Thoracic aorta (tissue), 2 donors: Measurements from ENCODE around the gene CYP2J2. TPM values are rescaled to one million over a fixed set of nuclear protein-coding genes. Genes with fewer than 3 reads are reported as not detected.
A peak's percentile ranks its signal among the peaks of the same experiment; 100 is the strongest.

Experiments
- ATAC-seq: fragments of 150-250 bp; one replicate; pipeline ENCODE4 v1.8.0; 2017; ENCODE audit warnings: low read depth; ENCODE audit not compliant: insufficient number of reproducible peaks, low FRiP score
- DNase-seq: peaks from one replicate; pipeline ENCODE4 v3.0.0-alpha.2; 2020; ENCODE audit warnings: low spot score
- H3K27ac ChIP-seq, 2 donors: fragments of 200-600 bp; sonication (generic); 1 replicate in 1 of 2; 2 replicates in 1 of 2; pipeline ENCODE4 v1.5.1; 2016; ENCODE audit warnings: mild to moderate bottlenecking in 2 of 2, moderate library complexity in 2 of 2
- H3K27me3 ChIP-seq: fragments of 200-600 bp; sonication (generic); replicated peaks from 2 replicates; pipeline ENCODE4 v1.6.0; 2016; ENCODE audit warnings: mild to moderate bottlenecking; ENCODE audit not compliant: insufficient read depth
- H3K36me3 ChIP-seq: fragments of 200-600 bp; sonication (generic); one replicate; pipeline ENCODE4 v1.5.1; 2016
- H3K4me1 ChIP-seq, 2 donors: fragments of 200-600 bp; sonication (generic); 1 replicate in 1 of 2; 2 replicates in 1 of 2; pipeline versions ENCODE4 v1.5.1 to v1.6.0; 2016; ENCODE audit warnings: low read depth in 2 of 2, mild to moderate bottlenecking in 1 of 2; ENCODE audit not compliant: control insufficient read depth in 1 of 2
- H3K4me3 ChIP-seq: fragments of 200-600 bp; sonication (generic); 2 replicates; pipeline ENCODE4 v1.5.1; 2016; ENCODE audit warnings: mild to moderate bottlenecking
- H3K9me3 ChIP-seq: fragments of 200-600 bp; sonication (generic); 2 replicates; pipeline ENCODE4 v1.5.1; 2016
- total RNA-seq, 2 donors: library from RNA; depleted of rRNA; stranded (reverse); fragments of >200 nt; gene quantifications; one replicate each; pipeline versions ENCODE4 v1.1.0 to v1.2.3, GENCODE V29; 2016
- TF ChIP-seq, protein P1 (sequence below): fragments of 200-600 bp; sonication (generic); IDR thresholded peaks from one replicate; pipeline ENCODE4 v1.5.1; 2019; ENCODE audit warnings: antibody characterized with exemption

The CYP2J2 gene
- total RNA-seq, 2 donors from 2014 or later: not detected

DNA sequence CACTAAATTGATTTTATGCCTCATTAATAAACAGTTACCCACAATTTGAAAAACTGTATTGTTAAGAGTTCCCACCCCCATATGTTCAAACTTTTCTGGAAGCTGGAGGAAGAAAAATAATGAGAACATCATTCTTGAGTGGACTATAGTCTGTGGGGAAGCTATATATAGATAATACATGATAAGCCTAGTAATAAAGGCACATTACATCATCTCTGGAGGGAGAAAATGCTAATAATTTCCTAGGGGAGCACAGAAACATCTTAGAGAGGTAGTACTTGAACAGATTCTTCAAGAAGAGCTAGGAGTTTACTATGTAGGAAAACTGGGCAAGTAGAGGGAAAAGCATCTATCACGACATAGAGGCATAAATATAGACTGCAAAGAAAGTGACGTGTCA is 19.6 kb downstream of the CYP2J2 start:
- Histone ChIP-seq H3K27ac (no peak overlapping the region), H3K36me3 (no peaks in the 10 kb centered on the region), H3K27me3 (no peaks in the 10 kb centered on the region), H3K4me1 (no peaks in the 10 kb centered on the region), H3K4me3 (no peak overlapping the region), H3K9me3 (no peaks in the 10 kb centered on the region)
- TF ChIP-seq, protein P1, sequence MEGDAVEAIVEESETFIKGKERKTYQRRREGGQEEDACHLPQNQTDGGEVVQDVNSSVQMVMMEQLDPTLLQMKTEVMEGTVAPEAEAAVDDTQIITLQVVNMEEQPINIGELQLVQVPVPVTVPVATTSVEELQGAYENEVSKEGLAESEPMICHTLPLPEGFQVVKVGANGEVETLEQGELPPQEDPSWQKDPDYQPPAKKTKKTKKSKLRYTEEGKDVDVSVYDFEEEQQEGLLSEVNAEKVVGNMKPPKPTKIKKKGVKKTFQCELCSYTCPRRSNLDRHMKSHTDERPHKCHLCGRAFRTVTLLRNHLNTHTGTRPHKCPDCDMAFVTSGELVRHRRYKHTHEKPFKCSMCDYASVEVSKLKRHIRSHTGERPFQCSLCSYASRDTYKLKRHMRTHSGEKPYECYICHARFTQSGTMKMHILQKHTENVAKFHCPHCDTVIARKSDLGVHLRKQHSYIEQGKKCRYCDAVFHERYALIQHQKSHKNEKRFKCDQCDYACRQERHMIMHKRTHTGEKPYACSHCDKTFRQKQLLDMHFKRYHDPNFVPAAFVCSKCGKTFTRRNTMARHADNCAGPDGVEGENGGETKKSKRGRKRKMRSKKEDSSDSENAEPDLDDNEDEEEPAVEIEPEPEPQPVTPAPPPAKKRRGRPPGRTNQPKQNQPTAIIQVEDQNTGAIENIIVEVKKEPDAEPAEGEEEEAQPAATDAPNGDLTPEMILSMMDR: no peak
- no peak for DNase-seq
- no peak for ATAC-seq

DNA sequence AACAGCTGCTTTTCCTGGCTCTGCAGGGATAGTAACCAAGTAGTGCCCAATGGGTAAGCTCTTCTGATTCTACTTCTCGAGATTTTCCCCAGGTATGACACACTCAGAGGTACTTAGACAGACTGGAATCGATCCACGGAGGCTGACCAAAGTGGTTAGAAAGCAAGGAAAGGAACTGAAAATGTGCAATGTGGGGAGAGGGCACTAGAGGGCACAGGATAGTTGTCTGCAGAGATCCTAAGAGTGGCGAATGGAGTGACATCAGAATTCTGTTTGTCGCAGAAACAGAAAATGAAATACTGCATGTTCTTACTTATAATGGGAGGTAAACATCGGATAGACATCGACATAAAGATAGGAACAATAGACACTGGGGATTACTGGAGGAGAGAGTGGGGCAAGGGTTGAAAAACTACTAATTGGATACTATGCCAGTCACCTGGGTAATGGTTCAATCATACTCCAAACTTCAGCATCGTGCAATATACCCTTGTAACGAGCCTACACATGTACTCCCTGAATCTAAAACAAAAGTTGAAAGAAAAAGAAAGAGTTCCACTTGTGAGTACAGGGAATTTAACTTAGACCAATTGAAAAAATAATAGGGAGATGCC is 23.3 kb downstream of the CYP2J2 start:
- no peaks in the 10 kb centered on the region for H3K9me3 ChIP-seq
- ATAC-seq: no peak

DNA sequence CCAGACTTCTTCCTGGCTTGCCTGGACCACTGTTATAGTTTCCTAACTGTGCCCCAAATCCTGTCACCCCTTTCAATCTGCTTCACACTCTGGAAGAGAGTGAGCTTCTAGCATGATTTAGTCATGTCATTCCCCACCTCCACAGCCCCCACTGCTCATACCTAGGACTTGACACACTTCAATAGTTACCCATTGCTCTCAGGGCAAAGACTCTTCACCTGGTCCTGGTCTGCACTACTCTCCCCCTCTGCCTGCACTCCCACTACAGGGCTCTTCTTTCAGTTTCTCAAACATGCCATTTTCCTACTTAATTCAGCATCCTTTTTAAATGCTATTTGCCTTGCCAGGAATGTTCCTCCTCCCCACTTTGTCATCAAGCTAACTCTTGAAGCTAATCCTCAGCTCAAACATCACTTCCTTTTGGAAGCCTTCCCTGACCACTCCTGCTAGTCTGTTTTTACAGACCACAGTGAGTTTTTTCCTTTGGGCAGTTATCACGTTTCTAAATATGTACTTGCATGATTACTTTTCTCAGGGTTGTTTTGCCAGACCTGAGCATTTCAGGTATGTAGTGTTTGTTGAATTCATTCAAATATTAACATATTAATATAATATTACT is 24.7 kb downstream of the CYP2J2 start:
- Histone ChIP-seq H3K4me1 (no peaks in the 10 kb centered on the region), H3K27me3 (peaks cover 5% of the 10 kb centered on the region), H3K9me3 (no peaks in the 10 kb centered on the region), H3K4me3 (no peak overlapping the region), H3K27ac (no peak overlapping the region), H3K36me3 (no peaks in the 10 kb centered on the region)
- no peak for ATAC-seq
- TF ChIP-seq, protein P1: no peak
- no peak for DNase-seq

More for the DNA sequence above, 23.3 kb downstream of the CYP2J2 start:
- no peaks in the 10 kb centered on the region for H3K36me3 ChIP-seq
- TF ChIP-seq, protein P1: peak; percentile 35
- H3K4me1 ChIP-seq: no peaks in the 10 kb centered on the region
- no peak overlapping the region for H3K27ac ChIP-seq
- no peak for DNase-seq
- H3K27me3 ChIP-seq: no peaks in the 10 kb centered on the region
- H3K4me3 ChIP-seq: no peak overlapping the region

DNA sequence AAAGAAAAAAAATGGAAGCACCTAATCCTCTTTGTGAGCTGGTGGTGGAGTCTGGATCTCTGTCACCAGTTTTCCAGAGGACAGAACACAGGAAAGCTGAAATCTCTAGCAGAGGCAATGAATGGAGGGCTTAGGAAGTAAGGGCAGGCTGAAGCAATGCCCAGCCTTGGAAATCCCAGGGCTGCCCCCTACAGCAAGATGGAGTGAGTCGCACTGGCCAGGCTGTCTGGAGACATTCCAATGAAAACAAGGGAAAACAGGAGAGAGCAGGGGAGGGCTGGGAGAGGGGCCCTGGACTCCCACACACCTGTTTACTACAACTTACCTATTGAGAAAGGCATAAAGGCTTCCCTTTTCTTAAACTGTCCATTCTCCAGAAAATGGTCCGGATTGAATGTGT is 25.9 kb downstream of the CYP2J2 start:
- DNase-seq (no peak), ATAC-seq (no peak)
- Histone ChIP-seq H3K4me1 (no peaks in the 10 kb centered on the region), H3K9me3 (no peaks in the 10 kb centered on the region), H3K27ac (no peak overlapping the region), H3K36me3 (no peaks in the 10 kb centered on the region), H3K4me3 (no peak overlapping the region), H3K27me3 (peaks cover 7% of the 10 kb centered on the region)
- TF ChIP-seq, protein P1: no peak

DNA sequence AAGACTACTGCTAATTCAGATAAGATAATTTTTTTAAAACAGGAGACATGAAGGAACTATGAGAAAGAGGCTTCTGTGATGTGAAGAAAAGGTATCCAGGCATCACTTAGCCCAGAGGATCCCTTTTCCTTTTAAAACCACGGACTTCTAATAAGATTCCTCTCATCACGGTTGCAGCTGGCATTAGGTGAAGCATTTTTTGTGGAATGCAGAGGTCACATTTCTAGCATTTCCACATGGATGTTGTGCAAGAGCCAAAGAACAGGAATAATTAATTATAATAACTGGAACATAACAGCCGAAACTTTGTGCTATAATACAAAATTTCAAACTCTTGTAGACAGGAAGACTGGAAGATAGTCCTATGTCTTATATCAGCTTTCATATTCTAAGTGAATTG is 27.6 kb downstream of the CYP2J2 start:
- TF ChIP-seq, protein P1: no peak
- ATAC-seq: no peak
- Histone ChIP-seq H3K9me3 (no peaks in the 10 kb centered on the region), H3K4me3 (no peak overlapping the region), H3K27me3 (peaks cover 7% of the 10 kb centered on the region), H3K27ac (no peak overlapping the region), H3K4me1 (no peaks in the 10 kb centered on the region), H3K36me3 (no peaks in the 10 kb centered on the region)
- DNase-seq: no peak
